Astrocyte (in vitro differentiated cells and primary cell): Measurements from ENCODE around the gene ATXN10. TPM values are rescaled to one million over a fixed set of nuclear protein-coding genes. Genes with fewer than 3 reads are reported as not detected.

ENCODE experiments used
- DNase-seq: peaks from one replicate; pipeline ENCODE4 v3.0.0-alpha.2; 2010; ENCODE audit warnings: low read depth
- FAIRE-seq: peaks from 2 replicates; lab custom pipeline; 2011; peaks lifted over from hg19 to GRCh38; lab: Jason Lieb, UNC
- H2AFZ ChIP-seq: 2 replicates; pipeline ENCODE4 v1.6.0; 2012; ENCODE audit warnings: low read depth, low read length, inconsistent platforms
- H3K27ac ChIP-seq: 2 replicates; pipeline ENCODE4 v1.5.1; 2011; ENCODE audit warnings: low read depth, low read length, inconsistent platforms
- H3K27me3 ChIP-seq: 2 replicates; pipeline ENCODE4 v1.6.0; 2011; ENCODE audit warnings: low read length, inconsistent platforms; ENCODE audit not compliant: insufficient read depth
- H3K36me3 ChIP-seq: 2 replicates; pipeline ENCODE4 v1.5.1; 2011; ENCODE audit warnings: low read length, inconsistent platforms; ENCODE audit not compliant: insufficient read depth
- H3K4me1 ChIP-seq: 2 replicates; pipeline ENCODE4 v1.5.1; 2011; ENCODE audit warnings: low read length, inconsistent platforms; ENCODE audit not compliant: insufficient read depth
- H3K4me2 ChIP-seq: 2 replicates; pipeline ENCODE4 v1.6.0; 2012; ENCODE audit warnings: low read length, inconsistent platforms
- H3K4me3 ChIP-seq: 2 replicates; pipeline ENCODE4 v1.5.1; 2011; ENCODE audit warnings: low read depth, mild to moderate bottlenecking, low read length, inconsistent platforms; ENCODE audit not compliant: insufficient read depth
- H3K79me2 ChIP-seq: 2 replicates; pipeline ENCODE4 v1.6.0; 2012; ENCODE audit warnings: mild to moderate bottlenecking, low read length, inconsistent platforms; ENCODE audit not compliant: insufficient read depth
- H3K9ac ChIP-seq: 2 replicates; pipeline ENCODE4 v1.6.0; 2012; ENCODE audit warnings: mild to moderate bottlenecking, low read length, inconsistent platforms
- H3K9me3 ChIP-seq: 2 replicates; pipeline ENCODE4 v1.5.1; 2012; ENCODE audit warnings: low read depth, mild to moderate bottlenecking, low read length, inconsistent platforms; ENCODE audit not compliant: insufficient read depth
- H4K20me1 ChIP-seq: 2 replicates; pipeline ENCODE4 v1.6.0; 2012; ENCODE audit warnings: low read length, inconsistent platforms; ENCODE audit not compliant: insufficient read depth
- H3K27ac Mint-ChIP-seq: one replicate; pipeline ENCODE4 v1.8.0; 2021; ENCODE audit warnings: mild to moderate bottlenecking, mixed read lengths; ENCODE audit not compliant: unreplicated experiment
- H3K27me3 Mint-ChIP-seq: one replicate; pipeline ENCODE4 v1.8.0; 2021; ENCODE audit warnings: low read depth, mixed read lengths; ENCODE audit not compliant: unreplicated experiment
- H3K36me3 Mint-ChIP-seq: one replicate; pipeline ENCODE4 v1.8.0; 2021; ENCODE audit warnings: low read depth, mixed read lengths; ENCODE audit not compliant: unreplicated experiment
- H3K4me1 Mint-ChIP-seq: one replicate; pipeline ENCODE4 v1.8.0; 2021; ENCODE audit warnings: low read depth, mixed read lengths; ENCODE audit not compliant: unreplicated experiment
- H3K4me3 Mint-ChIP-seq: one replicate; pipeline ENCODE4 v1.8.0; 2021; ENCODE audit warnings: mild to moderate bottlenecking, moderate library complexity, mixed read lengths; ENCODE audit not compliant: unreplicated experiment
- H3K9me3 Mint-ChIP-seq: one replicate; pipeline ENCODE4 v1.8.0; 2021; ENCODE audit warnings: mild to moderate bottlenecking, mixed read lengths; ENCODE audit not compliant: unreplicated experiment
- EZH2 ChIP-seq: IDR thresholded peaks from 2 replicates; pipeline ENCODE4 v1.6.1; 2012; ENCODE audit warnings: mild to moderate bottlenecking, low read length, inconsistent platforms; ENCODE audit not compliant: insufficient read depth
- total RNA-seq: library from RNA; stranded (reverse); gene quantifications from 2 replicates; pipeline ENCODE4 v1.2.1, GENCODE V29; 2021
- TF ChIP-seq, protein P1 (sequence below): IDR thresholded peaks from 2 replicates; pipeline ENCODE4 v1.5.1; 2011; ENCODE audit warnings: low read depth, mild to moderate bottlenecking, inconsistent platforms, low read length, moderate library complexity; ENCODE audit not compliant: insufficient read depth

ATXN10 gene
- total RNA-seq, 1 donor from 2014 or later: 195 TPM

DNA sequence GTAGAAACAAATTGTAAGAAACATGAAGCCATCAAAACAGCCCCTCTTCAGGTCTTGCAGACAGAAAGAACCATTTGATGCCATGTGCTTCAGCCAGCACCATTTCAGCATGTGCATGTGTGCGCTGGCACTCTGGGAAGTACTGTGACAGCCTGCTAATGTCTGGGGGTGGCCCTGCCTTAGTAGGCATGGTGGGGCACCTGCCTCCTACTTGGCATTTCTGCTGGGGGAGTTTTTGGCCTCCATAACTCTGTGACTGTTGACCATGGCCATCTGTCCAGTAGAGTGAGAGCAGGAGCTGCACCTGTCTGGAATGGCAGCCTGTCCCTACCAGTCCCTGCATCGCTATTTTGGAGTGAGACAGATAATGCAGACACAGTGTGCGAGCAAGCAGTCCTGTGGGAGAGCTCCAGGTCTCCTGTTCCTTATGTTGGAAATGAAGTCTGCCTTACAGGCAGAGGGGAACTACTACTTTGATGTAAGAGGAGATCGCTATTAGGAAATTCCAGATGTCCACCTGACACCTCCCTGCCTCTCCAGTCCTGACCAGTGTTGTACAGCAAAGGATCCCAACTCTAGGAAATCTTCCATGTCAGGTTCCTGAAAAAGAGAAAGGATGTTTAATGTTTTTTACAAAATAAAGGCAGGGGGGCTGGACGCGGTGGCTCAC, 102.5 kb downstream of the ATXN10 start:
- H3K9ac ChIP-seq: no peak overlapping the region
- no peak overlapping the region for H3K27ac ChIP-seq
- H3K27me3 ChIP-seq: no peaks in the 10 kb centered on the region
- H3K36me3 ChIP-seq: no peaks in the 10 kb centered on the region
- H3K4me2 ChIP-seq: no peak overlapping the region
- H3K27me3 Mint-ChIP-seq: no peaks in the 10 kb centered on the region
- peaks cover 74% of the 10 kb centered on the region for H3K79me2 ChIP-seq
- no peaks in the 10 kb centered on the region for H3K9me3 Mint-ChIP-seq
- no peak overlapping the region for H3K4me3 ChIP-seq
- no peaks in the 10 kb centered on the region for H3K9me3 ChIP-seq
- DNase-seq (no peak), FAIRE-seq (no peak)
- H3K27ac Mint-ChIP-seq: no peak overlapping the region
- H2AFZ ChIP-seq: no peak overlapping the region
- peaks cover 15% of the 10 kb centered on the region for H3K4me1 ChIP-seq
- peaks cover 13% of the 10 kb centered on the region for H3K36me3 Mint-ChIP-seq
- peaks cover 47% of the 10 kb centered on the region for H4K20me1 ChIP-seq
- TF ChIP-seq EZH2: no peak
- TF ChIP-seq, protein P1, sequence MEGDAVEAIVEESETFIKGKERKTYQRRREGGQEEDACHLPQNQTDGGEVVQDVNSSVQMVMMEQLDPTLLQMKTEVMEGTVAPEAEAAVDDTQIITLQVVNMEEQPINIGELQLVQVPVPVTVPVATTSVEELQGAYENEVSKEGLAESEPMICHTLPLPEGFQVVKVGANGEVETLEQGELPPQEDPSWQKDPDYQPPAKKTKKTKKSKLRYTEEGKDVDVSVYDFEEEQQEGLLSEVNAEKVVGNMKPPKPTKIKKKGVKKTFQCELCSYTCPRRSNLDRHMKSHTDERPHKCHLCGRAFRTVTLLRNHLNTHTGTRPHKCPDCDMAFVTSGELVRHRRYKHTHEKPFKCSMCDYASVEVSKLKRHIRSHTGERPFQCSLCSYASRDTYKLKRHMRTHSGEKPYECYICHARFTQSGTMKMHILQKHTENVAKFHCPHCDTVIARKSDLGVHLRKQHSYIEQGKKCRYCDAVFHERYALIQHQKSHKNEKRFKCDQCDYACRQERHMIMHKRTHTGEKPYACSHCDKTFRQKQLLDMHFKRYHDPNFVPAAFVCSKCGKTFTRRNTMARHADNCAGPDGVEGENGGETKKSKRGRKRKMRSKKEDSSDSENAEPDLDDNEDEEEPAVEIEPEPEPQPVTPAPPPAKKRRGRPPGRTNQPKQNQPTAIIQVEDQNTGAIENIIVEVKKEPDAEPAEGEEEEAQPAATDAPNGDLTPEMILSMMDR: no peak
- no peak overlapping the region for H3K4me3 Mint-ChIP-seq
- peaks cover 13% of the 10 kb centered on the region for H3K4me1 Mint-ChIP-seq

DNA sequence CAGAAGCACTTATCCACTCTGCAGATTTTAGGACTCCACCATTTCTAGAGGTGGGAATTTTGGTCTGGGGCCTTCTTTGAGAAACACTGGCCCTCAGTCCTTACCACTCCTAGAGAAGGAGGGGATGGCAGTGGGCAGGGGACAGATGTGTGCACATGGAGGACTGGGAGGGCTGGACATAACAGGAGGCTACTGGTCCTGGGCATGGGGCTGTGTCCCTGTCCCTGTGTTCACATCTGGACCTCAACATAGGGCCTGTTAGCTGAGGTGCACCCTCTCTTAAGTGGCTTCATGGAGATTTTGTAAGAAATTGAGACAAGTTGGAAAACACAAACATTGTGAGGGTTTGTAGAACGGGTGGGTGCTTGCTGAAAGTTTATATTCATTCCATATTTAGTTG, 103.4 kb downstream of the ATXN10 start:
- FAIRE-seq: no peak

More for the DNA sequence above, 103.4 kb downstream of the ATXN10 start:
- H3K27me3 ChIP-seq: no peaks in the 10 kb centered on the region
- peaks cover 44% of the 10 kb centered on the region for H4K20me1 ChIP-seq
- H3K27ac ChIP-seq: no peak overlapping the region
- H3K79me2 ChIP-seq: peaks cover 72% of the 10 kb centered on the region
- H3K27me3 Mint-ChIP-seq: no peaks in the 10 kb centered on the region
- DNase-seq: no peak
- H3K4me2 ChIP-seq: no peak overlapping the region
- peaks cover 15% of the 10 kb centered on the region for H3K4me1 ChIP-seq
- no peak overlapping the region for H3K4me3 ChIP-seq
- TF ChIP-seq EZH2: no peak
- TF ChIP-seq, protein P1: no peak
- H2AFZ ChIP-seq: no peak overlapping the region
- H3K9me3 ChIP-seq: no peaks in the 10 kb centered on the region
- H3K4me3 Mint-ChIP-seq: no peak overlapping the region
- H3K9me3 Mint-ChIP-seq: no peaks in the 10 kb centered on the region
- peaks cover 3% of the 10 kb centered on the region for H3K36me3 ChIP-seq
- no peak overlapping the region for H3K27ac Mint-ChIP-seq
- H3K9ac ChIP-seq: no peak overlapping the region
- H3K4me1 Mint-ChIP-seq: peaks cover 13% of the 10 kb centered on the region
- peaks cover 13% of the 10 kb centered on the region for H3K36me3 Mint-ChIP-seq
